Uterus (tissue), 2 donors: ENCODE measurements around the gene LAMC3.

ENCODE experiments used
- POLR2A ChIP-seq, 2 donors: fragments of 450-650 bp; IDR thresholded peaks; one replicate each; pipeline ENCODE4 v1.6.1; 2016; ENCODE audit warnings: antibody characterized with exemption in 2 of 2, mild to moderate bottlenecking in 1 of 2, moderate library complexity in 1 of 2
- TF ChIP-seq, protein P1 (sequence below), 4 experiments: fragments of 200-600 bp in 2 of 4; fragments of 450-650 bp in 2 of 4; sonication (generic) in 2 of 4; IDR thresholded peaks; one replicate each; pipeline ENCODE4 v1.5.1; 2016 to 2019; ENCODE audit warnings: antibody characterized with exemption in 4 of 4, mild to moderate bottlenecking in 2 of 4, moderate library complexity in 1 of 4

- TF ChIP-seq, protein P1, sequence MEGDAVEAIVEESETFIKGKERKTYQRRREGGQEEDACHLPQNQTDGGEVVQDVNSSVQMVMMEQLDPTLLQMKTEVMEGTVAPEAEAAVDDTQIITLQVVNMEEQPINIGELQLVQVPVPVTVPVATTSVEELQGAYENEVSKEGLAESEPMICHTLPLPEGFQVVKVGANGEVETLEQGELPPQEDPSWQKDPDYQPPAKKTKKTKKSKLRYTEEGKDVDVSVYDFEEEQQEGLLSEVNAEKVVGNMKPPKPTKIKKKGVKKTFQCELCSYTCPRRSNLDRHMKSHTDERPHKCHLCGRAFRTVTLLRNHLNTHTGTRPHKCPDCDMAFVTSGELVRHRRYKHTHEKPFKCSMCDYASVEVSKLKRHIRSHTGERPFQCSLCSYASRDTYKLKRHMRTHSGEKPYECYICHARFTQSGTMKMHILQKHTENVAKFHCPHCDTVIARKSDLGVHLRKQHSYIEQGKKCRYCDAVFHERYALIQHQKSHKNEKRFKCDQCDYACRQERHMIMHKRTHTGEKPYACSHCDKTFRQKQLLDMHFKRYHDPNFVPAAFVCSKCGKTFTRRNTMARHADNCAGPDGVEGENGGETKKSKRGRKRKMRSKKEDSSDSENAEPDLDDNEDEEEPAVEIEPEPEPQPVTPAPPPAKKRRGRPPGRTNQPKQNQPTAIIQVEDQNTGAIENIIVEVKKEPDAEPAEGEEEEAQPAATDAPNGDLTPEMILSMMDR (IDR thresholded peaks at IDR 0.05): no peak
- TF ChIP-seq POLR2A (IDR thresholded peaks at IDR 0.05): no peak
Observed at GRCh38 chr9:131012023-131012334, 3.0 kb downstream of the LAMC3 start.
